Fibroblast of the aortic adventitia (primary cell): ENCODE measurements around the gene TLE2. TPM values are rescaled to one million over a fixed set of nuclear protein-coding genes. Genes with fewer than 3 reads are reported as not detected.

Experiments
- DNase-seq: peaks from one replicate; pipeline ENCODE4 v3.0.0-alpha.2; 2010; ENCODE audit warnings: low read depth
- H3K4me3 ChIP-seq: 2 replicates; pipeline ENCODE4 v1.5.1; 2011; ENCODE audit warnings: low read depth, mild to moderate bottlenecking, control low read depth, low read length, moderate library complexity
- CTCF ChIP-seq: IDR thresholded peaks from 2 replicates; pipeline ENCODE4 v1.5.1; 2011; ENCODE audit warnings: mild to moderate bottlenecking, low read length, control low read depth, inconsistent platforms; ENCODE audit not compliant: insufficient read depth
- total RNA-seq: library from RNA; depleted of rRNA; stranded (reverse); fragments of >200 nt; gene quantifications from 2 replicates; pipeline ENCODE4 v1.2.3, GENCODE V29; 2012; ENCODE audit warnings: low replicate concordance

Gene TLE2
- total RNA-seq, 1 donor = 5.2 TPM

- H3K4me3 ChIP-seq = no peak overlapping the region
- no peak for TF ChIP-seq CTCF
These were observed 46.1 kb downstream of the TLE2 start for GRCh38 chr19:2982983-2983350.

GRCh38 chr19:2982561-2982960, 46.5 kb downstream of the TLE2 start:
- no peak for TF ChIP-seq CTCF
- H3K4me3 ChIP-seq = no peak overlapping the region
- DNase-seq = no peak

More at GRCh38 chr19:2982983-2983350, 46.1 kb downstream of the TLE2 start:
- DNase-seq = peak; percentile 96

GRCh38 chr19:2981898-2982297, 47.2 kb downstream of the TLE2 start:
- DNase-seq = no peak
- no peak overlapping the region for H3K4me3 ChIP-seq
- TF ChIP-seq CTCF = no peak

- no peak for DNase-seq
- H3K4me3 ChIP-seq = no peak overlapping the region
- no peak for TF ChIP-seq CTCF
These were observed 50.3 kb downstream of the TLE2 start for GRCh38 chr19:2978772-2979171.

GRCh38 chr19:2978166-2978767, 50.8 kb downstream of the TLE2 start:
- DNase-seq = no peak
- TF ChIP-seq CTCF = no peak
- no peak overlapping the region for H3K4me3 ChIP-seq

GRCh38 chr19:2977746-2978138, 51.3 kb downstream of the TLE2 start:
- H3K4me3 ChIP-seq = no peak overlapping the region
- DNase-seq = no peak
- no peak for TF ChIP-seq CTCF

GRCh38 chr19:2977001-2977745, 51.9 kb downstream of the TLE2 start, which contains the start of gene TLE6:
TLE6 (plus strand) TSS chr19:2977564; CDS start chr19:2978234, 670 bp downstream.
- H3K4me3 ChIP-seq = peak within 1 kb of the TSS; percentile 70
- DNase-seq = peak; percentile 86
- no peak for TF ChIP-seq CTCF
